GM10847 (cell line): ENCODE measurements around the gene JADE2.
A peak's percentile ranks its signal among the peaks of the same experiment; 100 is the strongest.

Experiments
- POLR2A ChIP-seq: IDR thresholded peaks from 2 replicates; pipeline ENCODE4 v1.6.1; 2011; ENCODE audit not compliant: insufficient read length; ENCODE audit errors: extremely low read depth

JADE2 gene

GRCh38 chr5:134523543-134524271, 1.8 kb upstream of the JADE2 start:
- TF ChIP-seq POLR2A, result no peak

- TF ChIP-seq POLR2A, result peak; percentile 22
Observed at GRCh38 chr5:134524272-134524825, 1.1 kb upstream of the JADE2 start.

DNA sequence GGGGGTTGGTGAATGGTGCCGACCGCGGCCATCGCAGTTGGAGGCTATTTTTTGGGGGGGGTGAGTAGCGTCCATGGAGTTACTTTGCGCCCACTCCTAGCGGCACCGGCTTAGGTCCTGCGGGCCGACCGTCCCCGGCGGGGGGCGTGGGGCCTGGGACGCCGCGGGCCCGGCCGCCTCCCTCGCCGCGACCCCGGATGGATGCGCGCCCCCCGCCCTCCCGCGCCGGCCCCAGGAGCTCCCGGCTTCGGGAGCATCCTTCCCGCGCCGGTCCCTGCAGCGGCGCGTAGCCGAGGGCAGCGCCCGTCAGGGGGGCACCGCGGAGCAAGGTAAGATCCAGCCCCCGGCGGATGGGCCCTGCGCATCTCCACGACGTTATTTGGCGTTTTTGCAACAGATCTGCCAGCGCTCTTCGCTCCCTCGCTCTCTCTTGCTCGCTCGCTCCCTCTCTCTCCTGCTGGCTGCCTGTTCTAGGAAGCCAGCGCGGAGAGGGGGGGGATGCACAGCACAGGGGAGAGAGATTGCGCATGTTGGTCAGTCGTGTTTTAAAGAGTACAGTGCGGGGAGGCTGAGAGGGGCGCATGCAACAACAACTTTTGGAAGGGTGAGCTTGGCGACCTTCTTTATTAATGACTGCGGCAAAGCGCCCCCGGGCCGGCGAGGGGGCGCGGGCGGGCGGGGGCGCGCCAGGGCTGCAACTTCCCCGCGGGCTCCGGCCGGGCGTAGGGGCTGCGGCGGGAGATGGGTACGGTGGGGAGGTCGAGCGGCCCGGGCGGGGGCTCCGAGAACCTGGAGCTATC, 413 bp downstream of the JADE2 start:
- no peak for TF ChIP-seq POLR2A

DNA sequence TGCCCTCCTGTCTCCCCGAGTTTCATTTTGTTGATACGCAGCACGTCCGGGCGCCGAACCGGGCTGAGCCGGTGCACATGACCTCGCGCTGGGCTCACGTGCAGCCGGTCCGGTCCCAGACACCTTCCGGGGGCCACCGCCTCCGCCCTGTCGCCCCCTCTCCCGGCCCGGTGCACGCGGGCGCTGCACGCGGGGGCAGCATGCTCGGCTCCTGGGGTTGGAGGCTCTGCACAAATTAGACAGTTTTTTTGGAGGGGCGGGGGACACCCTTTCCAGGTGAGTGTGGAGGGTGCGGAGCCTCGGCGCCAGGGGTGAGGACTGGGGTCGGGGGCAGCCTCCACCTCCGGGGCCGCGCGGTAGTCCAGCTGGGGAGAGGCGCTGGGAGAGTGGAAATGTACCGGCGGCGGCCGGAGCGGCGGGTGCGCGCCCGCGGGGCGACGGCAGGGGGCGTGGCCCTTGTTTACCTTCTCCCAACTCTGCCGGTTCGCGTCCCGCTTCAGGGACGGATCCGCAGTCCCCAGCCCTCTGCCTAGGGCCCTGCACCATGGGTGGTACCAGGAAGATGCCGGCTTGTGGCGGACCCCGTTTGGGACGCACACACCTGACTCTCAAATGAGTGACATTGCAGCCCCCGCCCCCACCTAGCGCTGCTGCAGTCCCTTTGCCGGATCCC, 1.1 kb downstream of the JADE2 start:
- TF ChIP-seq POLR2A, result peak; percentile 17

- TF ChIP-seq POLR2A, result no peak
Observed at GRCh38 chr5:134527156-134527960, 1.9 kb downstream of the JADE2 start.

- TF ChIP-seq POLR2A, result no peak
Observed at GRCh38 chr5:134527961-134528424, 2.5 kb downstream of the JADE2 start.

GRCh38 chr5:134528556-134528955, 3.1 kb downstream of the JADE2 start:
- TF ChIP-seq POLR2A, result no peak

DNA sequence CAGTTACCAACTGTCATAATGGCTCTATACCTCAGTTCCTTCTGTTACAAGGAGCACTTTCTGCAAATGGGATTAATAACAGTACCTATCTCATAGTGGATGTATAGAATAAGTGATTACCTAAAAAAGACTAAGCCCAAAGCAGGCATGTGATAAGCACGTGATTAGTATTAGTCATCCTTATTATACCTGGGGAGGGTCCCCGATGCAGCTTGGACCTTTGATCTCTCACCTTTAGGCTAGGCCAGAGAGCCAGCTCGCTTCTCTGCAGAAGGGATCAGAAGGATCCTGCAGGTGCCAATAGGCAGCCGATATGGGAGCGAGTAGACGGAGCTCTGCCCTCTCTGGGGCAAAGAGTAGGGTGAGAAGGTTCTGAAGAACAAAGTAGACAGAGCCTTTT, 4.0 kb downstream of the JADE2 start:
- no peak for TF ChIP-seq POLR2A

GRCh38 chr5:134530301-134531077, 5.0 kb downstream of the JADE2 start:
- TF ChIP-seq POLR2A, result no peak

- no peak for TF ChIP-seq POLR2A
Observed at GRCh38 chr5:134533115-134533815, 7.8 kb downstream of the JADE2 start.

GRCh38 chr5:134534058-134534725, 8.7 kb downstream of the JADE2 start:
- no peak for TF ChIP-seq POLR2A

- TF ChIP-seq POLR2A, result no peak
Observed at GRCh38 chr5:134534726-134535110, 9.2 kb downstream of the JADE2 start.

GRCh38 chr5:134536876-134537275, 11.4 kb downstream of the JADE2 start:
- TF ChIP-seq POLR2A, result no peak
